MM.1S (cell line): ENCODE measurements around the gene ORAI3.

Experiments used
- CTCF ChIP-seq: fragments of 300-600 bp; sonication (generic); IDR thresholded peaks from 2 replicates; pipeline ENCODE4 v1.5.1; 2016; ENCODE audit warnings: antibody characterized with exemption, low read length, mixed read lengths
- EZH2 ChIP-seq: fragments of 300-600 bp; sonication (generic); optimal IDR thresholded peaks from 2 replicates; pipeline ENCODE3; 2017; ENCODE audit warnings: low read depth, mild to moderate bottlenecking, antibody characterized with exemption, low read length, mixed read lengths
- EZH2phosphoT487 ChIP-seq: fragments of 300-600 bp; sonication (generic); IDR thresholded peaks from 2 replicates; pipeline ENCODE4 v1.6.1; 2018; ENCODE audit warnings: antibody characterized with exemption, low read length

GRCh38 chr16:30912794-30913412 is 36.0 kb upstream of the ORAI3 start:
- TF ChIP-seq CTCF: no peak
- no peak for TF ChIP-seq EZH2
- TF ChIP-seq EZH2phosphoT487: no peak
